OCI-LY7 (cell line): Measurements from ENCODE around the gene RNASEH1.

Experiments
- EZH2phosphoT487 ChIP-seq: fragments of 200-600 bp; sonication (generic); IDR thresholded peaks from 2 replicates; pipeline ENCODE4 v1.6.1; 2018; ENCODE audit warnings: low read depth, borderline replicate concordance, mild to moderate bottlenecking, mixed run types, antibody characterized with exemption, low read length, moderate library complexity, mixed read lengths
- TF ChIP-seq, protein P1 (sequence below): fragments of 200-600 bp; sonication (generic); conservative IDR thresholded peaks from 2 replicates; pipeline ENCODE4 v1.5.1; 2014; ENCODE audit warnings: mild to moderate bottlenecking, antibody characterized with exemption, low read length, moderate library complexity, mixed read lengths

DNA sequence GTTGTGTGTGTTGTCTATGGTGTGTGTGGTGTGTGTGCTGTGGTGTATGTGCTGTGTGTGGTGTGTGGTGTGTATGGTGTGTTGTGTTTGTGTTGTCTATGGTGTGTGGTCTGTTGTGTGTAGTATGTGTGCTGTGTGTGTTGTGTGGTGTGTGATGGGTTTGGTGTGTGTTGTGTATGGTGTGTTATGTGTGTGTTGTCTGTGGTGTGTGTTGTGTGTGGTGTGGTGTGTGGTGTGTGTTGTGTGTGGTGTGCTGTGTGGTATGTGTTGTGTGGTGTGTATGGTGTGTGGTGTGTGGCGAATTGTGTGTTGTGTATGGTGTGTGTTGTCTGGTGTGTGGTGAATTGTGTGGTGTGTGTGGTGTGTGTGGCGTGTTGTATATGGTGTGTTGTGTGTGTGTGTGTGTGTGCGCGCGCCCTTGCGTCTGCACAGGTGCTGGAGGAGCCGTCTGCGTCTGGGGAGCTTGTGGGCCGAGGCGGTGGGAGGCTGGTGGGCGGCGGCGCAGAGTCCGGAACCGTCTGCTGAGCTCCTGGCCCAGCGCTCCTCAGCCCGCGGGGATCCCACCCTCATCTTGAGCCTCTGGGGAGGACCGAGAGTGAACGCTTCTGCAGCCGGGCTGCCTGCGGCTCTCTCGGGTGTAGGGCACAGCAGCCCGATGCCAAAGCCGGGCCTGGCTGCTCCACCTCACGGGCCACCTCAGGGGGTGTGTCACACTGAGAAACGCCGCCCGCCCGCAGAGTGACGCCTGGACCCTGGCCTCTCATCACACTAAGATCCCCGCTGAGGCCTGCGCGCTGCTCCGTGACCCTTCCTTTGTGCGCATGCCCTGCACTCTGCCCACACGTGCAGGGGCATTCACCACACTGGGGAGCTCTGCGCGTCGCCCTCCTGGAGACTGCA lies 30.0 kb downstream of the RNASEH1 start:
- TF ChIP-seq, protein P1, sequence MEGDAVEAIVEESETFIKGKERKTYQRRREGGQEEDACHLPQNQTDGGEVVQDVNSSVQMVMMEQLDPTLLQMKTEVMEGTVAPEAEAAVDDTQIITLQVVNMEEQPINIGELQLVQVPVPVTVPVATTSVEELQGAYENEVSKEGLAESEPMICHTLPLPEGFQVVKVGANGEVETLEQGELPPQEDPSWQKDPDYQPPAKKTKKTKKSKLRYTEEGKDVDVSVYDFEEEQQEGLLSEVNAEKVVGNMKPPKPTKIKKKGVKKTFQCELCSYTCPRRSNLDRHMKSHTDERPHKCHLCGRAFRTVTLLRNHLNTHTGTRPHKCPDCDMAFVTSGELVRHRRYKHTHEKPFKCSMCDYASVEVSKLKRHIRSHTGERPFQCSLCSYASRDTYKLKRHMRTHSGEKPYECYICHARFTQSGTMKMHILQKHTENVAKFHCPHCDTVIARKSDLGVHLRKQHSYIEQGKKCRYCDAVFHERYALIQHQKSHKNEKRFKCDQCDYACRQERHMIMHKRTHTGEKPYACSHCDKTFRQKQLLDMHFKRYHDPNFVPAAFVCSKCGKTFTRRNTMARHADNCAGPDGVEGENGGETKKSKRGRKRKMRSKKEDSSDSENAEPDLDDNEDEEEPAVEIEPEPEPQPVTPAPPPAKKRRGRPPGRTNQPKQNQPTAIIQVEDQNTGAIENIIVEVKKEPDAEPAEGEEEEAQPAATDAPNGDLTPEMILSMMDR, result no peak
- no peak for TF ChIP-seq EZH2phosphoT487
